Measurements from ENCODE around the gene UROS.

The UROS gene

DNA sequence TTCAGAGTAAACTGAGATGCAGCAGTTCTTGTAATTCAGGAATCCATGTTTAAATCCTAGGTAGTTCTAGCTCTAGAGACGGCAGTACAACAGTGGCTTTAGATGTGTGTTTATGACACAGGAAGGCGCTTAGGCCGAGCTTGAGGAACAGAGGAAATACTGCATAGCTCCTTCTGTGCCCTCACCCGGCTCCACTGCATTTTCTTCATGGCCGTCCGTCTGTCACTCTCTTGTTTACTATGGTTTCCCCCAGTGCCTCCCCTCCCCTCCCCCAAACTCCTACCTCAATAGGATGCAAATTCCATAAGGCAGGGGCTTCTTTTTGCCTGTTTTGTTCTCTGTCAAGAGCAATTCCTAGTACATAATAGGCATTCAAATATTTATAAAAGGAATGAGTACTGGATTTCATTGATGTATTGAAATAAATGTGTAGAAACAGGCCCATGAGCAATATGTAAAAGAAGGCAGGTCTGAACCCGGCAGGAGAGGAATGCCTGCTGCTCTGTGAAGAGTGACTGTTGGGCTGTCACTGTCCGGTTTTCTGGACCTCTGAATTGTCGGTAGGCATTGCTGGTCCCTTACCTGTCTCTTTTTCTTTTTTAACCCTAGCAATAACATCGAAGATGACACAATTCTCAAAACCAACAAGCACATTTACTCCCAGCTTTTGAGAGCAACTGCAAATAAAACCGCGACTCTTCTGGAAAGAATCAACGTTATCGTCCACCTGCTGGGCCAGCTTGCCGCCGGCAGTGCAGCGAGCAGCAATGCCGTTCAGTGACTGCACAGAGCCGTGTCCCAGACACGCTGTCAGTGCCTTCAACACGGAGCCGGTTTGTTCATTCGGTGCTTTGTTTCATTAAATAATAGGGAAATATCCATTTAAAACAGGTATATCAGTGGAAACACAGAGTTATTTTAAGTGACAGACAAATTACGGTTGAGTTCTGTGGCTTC, 60.1 kb downstream of the UROS start:
- no peak for DNase-seq (ENCODE audit: low read depth)

DNA sequence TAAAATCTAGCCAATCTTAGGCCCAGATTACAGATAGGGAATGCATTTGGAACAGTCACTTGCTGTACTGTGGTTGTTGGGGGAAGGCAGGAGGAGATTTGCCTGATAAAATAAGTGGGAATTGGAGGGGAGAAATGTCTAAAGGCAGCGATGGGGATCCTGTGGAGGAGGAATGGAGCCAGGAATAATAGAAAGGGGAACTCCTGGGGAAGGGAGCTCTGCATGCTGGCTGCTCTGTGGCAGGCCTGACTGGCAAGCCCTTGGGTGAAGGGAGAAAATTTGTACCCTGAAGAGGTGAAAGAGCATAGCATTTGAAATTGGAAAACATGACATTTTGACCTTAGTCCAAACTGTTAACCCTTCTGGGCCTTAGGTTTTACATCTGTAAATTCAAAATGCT, 61.1 kb downstream of the UROS start:
- no peak for DNase-seq (ENCODE audit: low read depth)

DNA sequence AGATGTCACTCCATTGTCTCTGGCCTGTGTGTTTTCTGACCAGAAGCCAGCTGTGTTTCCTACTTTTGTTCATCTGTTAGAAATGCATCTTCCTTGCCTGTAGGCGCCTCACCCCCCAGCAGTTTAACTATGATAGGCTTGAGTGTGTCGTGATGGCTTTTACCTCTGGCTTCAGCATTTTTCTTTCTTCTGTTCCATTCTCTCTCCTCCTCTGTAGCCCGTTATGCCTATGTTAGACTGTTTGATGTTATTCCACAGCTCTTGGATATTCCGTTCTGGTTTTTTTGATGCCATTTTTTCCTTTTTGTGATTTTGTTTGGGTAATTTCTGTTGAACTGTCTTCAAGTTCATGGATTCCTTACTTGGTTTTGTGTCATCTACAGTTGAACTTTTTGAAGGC, 65.3 kb downstream of the UROS start:
- DNase-seq (ENCODE audit: low read depth), result no peak

DNA sequence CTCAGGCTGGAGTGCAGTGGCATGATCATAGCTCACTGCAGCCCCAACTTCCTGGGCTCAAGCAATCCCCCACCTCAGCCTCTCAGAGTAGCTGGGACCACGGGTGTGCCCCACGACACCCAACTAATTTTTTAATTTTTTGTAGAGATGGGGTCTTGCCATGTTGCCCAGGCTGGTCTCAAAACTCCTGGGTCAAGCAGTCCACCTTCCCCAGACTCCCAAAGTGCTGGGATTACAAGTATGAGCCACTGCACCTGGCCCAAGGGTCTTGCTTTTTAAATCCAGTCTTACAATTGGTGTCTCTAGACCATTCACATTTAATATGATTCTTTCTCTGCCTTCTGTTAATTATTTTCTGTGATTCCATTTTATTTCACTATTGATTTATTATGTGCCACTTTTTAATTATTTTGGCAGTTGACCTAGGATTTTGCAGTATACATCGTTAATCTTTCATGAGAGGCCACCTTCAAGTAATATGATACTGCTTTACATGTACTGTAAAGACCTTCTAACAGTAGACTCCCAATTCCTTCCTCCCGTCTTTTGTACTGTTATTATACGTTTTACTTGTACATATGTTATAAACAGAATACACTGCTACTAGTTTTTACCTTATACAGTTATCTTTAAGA, 66.1 kb downstream of the UROS start:
- no peak for DNase-seq (ENCODE audit: low read depth)

- no peak for DNase-seq (ENCODE audit: low read depth)
Observed at GRCh38 chr10:125756196-125756595, 66.9 kb downstream of the UROS start.

DNA sequence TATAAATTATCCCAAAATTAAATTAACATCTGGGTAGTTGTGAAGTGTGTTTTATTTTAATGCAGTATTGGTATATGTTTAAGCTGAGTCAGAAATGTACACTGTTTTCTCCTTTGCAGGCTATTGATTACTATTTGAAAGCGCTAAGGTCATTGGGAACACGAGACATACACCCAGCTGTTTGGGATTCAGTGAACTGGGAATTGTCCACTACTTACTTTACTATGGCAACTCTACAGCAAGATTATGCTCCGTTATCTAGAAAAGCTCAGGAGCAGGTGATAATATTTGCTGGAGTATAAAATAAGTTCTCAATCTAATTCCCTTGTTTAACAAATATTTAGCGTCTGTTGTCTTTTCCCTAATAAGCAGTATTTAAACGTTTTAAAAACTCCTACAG, 75.6 kb downstream of the UROS start:
- DNase-seq (ENCODE audit: low read depth), result no peak

DNA sequence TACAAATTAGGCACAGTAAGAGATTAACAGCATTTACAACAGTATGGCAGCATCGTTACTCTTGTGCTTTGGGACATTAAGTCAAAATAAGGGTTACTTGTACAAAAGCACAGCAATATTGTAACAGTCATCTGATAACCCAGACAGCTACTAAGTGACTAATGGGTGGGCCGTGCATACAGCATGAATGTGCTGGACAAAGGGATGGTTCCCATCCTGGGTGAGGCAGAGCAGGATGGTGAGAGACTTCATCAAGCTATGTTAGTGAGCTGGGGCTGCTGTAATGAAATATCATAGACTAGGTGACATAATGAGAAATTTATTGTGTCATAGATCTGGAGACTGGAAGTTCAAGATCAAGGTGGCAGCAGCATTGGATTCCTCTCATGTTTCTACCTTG, 78.1 kb downstream of the UROS start:
- no peak for DNase-seq (ENCODE audit: low read depth)

- DNase-seq (ENCODE audit: low read depth), result no peak
Observed at GRCh38 chr10:125742465-125742864, 80.6 kb downstream of the UROS start.

DNA sequence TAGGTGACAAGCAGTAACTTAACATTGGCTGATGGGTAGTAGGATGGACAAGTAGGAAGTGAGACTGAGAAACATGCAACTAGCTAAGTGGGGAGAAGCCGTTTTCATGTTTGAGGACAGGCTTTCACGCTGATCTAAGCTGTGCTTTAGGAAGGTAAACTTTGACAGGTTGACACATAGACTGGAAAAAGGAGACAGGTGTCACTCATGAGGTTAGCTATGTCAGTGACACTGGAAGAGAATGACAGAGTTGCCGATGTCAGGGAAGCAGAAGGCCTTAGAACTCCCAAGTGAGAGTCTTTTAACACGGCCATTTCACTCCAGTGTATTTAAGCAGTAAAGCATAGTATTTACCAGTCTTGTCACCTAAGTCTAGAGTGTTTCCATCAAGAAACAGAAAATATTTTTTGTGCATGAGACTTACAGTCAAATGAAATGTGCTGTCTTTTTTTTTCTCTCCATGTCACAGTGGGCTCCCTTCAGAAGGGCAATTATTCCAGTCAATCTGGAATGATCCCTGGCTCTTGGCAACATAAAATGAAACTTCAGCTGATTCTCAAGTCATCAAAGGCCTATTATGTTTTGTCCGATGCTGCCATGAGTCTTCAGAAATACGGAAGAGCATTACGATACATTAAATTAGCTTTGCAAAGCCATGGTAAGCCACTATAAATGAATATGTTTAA, 82.9 kb downstream of the UROS start:
- DNase-seq (ENCODE audit: low read depth), result no peak

Data from GM04504 (cell line).